NOMO-1 treated with DMSO at 0.1 percent for 48 hours (cell line): Measurements from ENCODE around the gene PLBD2.
A peak's percentile ranks its signal among the peaks of the same experiment; 100 is the strongest.

Source experiments
- DNase-seq: peaks from one replicate; lab custom pipeline; 2025; ENCODE audit not compliant: unreplicated experiment; lab: John Stamatoyannopoulos, UW

The PLBD2 gene

DNA sequence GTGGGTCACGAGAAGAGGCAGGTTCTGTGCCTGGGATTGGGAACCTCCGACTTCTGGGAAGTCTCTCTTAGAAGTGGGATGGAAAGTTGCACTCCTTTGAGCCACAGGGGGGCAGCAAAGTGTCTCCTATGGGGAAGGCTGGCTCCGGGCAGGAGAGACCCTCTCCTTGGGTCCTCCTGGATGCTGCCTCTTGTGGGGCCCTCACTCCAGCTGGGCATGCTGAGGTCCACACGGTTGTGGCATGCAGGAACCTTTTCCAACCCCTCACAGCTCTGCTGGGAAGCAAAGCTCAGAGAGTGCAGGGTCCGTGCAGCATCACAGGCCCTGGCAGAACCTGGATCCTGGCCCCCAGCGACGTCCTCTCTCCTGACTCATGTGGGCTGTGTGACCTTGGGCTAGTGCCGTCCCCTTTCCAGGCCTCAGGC lies 81.2 kb downstream of the PLBD2 start:
- DNase-seq = peak; percentile 8

DNA sequence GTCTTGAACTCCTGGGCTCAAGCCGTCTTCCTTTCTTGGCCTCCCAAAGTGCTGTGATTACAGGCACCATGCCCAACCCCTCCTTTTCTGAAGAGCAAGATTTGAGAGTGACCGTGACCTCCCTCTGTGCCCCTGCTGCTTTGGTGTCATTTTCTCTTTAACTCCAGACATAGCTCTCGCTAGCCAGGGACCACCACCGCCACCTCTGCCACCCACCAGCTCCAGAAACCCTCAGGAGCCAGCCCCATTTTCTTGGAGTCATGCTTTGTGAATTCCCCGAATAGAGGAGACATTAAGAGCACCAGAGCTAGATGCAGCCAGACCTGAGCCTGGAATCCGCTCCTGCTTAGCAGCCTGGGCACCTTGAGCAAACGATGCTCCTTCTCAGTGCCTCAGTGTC lies 81.9 kb downstream of the PLBD2 start:
- no peak for DNase-seq
